HepG2 (cell line): Measurements from ENCODE around the gene INHBC. TPM values are rescaled to one million over a fixed set of nuclear protein-coding genes. Genes with fewer than 3 reads are reported as not detected.

ENCODE experiments used
- ATAC-seq: fragments of 200-7000 bp; cut with Tn5 transposase; 3 replicates; pipeline ENCODE4 v1.9.1; 2020; ENCODE audit warnings: mild to moderate bottlenecking, moderate library complexity
- BruUV-seq: library from RNA; stranded (reverse); fragments of 400-500 nt; replicated peaks from 2 replicates; lab custom pipeline; 2021; lab: Mats Ljungman, UMichigan
- CTCF ChIA-PET: fragments of 300-600 bp; formaldehyde crosslinking; extraction: SDS; loops from one replicate; lab custom pipeline; 2021; ENCODE audit warnings: low total read pairs, inconsistent platforms, low intra/inter-chr PET ratio; lab: Yijun Ruan, JAX
- POLR2A ChIA-PET: fragments of 350-600 bp; sonication (Branson Sonifier 250); formaldehyde crosslinking; loops from one replicate; lab custom pipeline; 2020; ENCODE audit warnings: antibody characterized with exemption, inconsistent platforms; lab: Yijun Ruan, JAX
- DNase-seq: peaks from one replicate; pipeline ENCODE4 v3.0.0-alpha.2; 2015; ENCODE audit warnings: low spot score
- FAIRE-seq: peaks from 3 replicates; lab custom pipeline; 2011; peaks lifted over from hg19 to GRCh38; lab: Jason Lieb, UNC
- H2AFZ ChIP-seq: one replicate; pipeline ENCODE4 v1.6.1; 2011; ENCODE audit warnings: low read length, inconsistent platforms
- H3K27ac ChIP-seq: fragments of 300-600 bp; 3 replicates; pipeline ENCODE4 v1.8.0; 2011; ENCODE audit warnings: mixed run types, mild to moderate bottlenecking, mixed read lengths, low read length, inconsistent platforms; ENCODE audit not compliant: insufficient read depth; ENCODE audit errors: extremely low read length
- H3K27me3 ChIP-seq, 2 experiments: fragments of 200-600 bp in 1 of 2; 2 replicates in 1 of 2; 3 replicates in 1 of 2; pipeline versions ENCODE4 v1.6.0 to v1.8.0; 2011; ENCODE audit warnings: low read length in 2 of 2, mild to moderate bottlenecking in 2 of 2, moderate library complexity in 2 of 2, inconsistent platforms in 1 of 2; ENCODE audit not compliant: insufficient read depth in 2 of 2, control insufficient read depth in 1 of 2
- H3K36me3 ChIP-seq, 2 experiments: fragments of 200-600 bp in 1 of 2; replicated peaks in 1 of 2; 2 replicates in 1 of 2; 3 replicates in 1 of 2; pipeline versions ENCODE4 v1.5.1 to v1.8.0; 2011; ENCODE audit warnings: low read length in 2 of 2, inconsistent platforms in 1 of 2; ENCODE audit not compliant: insufficient read depth in 2 of 2, control insufficient read depth in 1 of 2
- H3K4me1 ChIP-seq: 2 replicates; pipeline ENCODE4 v1.5.1; 2012; ENCODE audit warnings: low read length, inconsistent platforms; ENCODE audit not compliant: insufficient read depth
- H3K4me2 ChIP-seq: 2 replicates; pipeline ENCODE4 v1.6.0; 2011; ENCODE audit warnings: low read depth, low read length, inconsistent platforms
- H3K4me3 ChIP-seq, 3 experiments: fragments of 200-600 bp in 1 of 3; sonication (generic), shearing (Covaris generic) in 1 of 3; replicated peaks in 1 of 3; 2 replicates each; pipeline ENCODE4 v1.5.1; 2011 to 2016; ENCODE audit warnings: low read length in 3 of 3, inconsistent platforms in 2 of 3, low read depth in 2 of 3, mild to moderate bottlenecking in 2 of 3, control low read depth in 1 of 3, mixed read lengths in 1 of 3; ENCODE audit not compliant: insufficient read depth in 1 of 3
- H3K79me2 ChIP-seq: one replicate; pipeline ENCODE4 v1.6.1; 2011; ENCODE audit warnings: low read length, inconsistent platforms; ENCODE audit not compliant: insufficient read depth
- H3K9ac ChIP-seq: 2 replicates; pipeline ENCODE4 v1.6.0; 2011; ENCODE audit warnings: mild to moderate bottlenecking, low read depth, low read length, inconsistent platforms; ENCODE audit not compliant: insufficient read depth
- H3K9me3 ChIP-seq: 2 replicates; pipeline ENCODE4 v1.5.1; 2012; ENCODE audit warnings: mild to moderate bottlenecking, low read length
- H4K20me1 ChIP-seq: 2 replicates; pipeline ENCODE4 v1.6.0; 2011; ENCODE audit warnings: inconsistent platforms, mild to moderate bottlenecking, low read length, moderate library complexity; ENCODE audit not compliant: insufficient read depth
- ATF5 ChIP-seq: sonication (generic); formaldehyde crosslinking; IDR thresholded peaks from 2 replicates; pipeline ENCODE4 v1.4.0; 2020; ENCODE audit warnings: mild to moderate bottlenecking, low read depth, missing genetic modification reagents
- CENPX ChIP-seq: sonication (generic); formaldehyde crosslinking; IDR thresholded peaks from 2 replicates; pipeline ENCODE4 v1.9.0; 2021; ENCODE audit warnings: mild to moderate bottlenecking, missing genetic modification reagents, moderate library complexity
- HOXA5 ChIP-seq: sonication (generic); formaldehyde crosslinking; IDR thresholded peaks from 2 replicates; pipeline ENCODE4 v1.4.0; 2020; ENCODE audit warnings: missing genetic modification reagents
- ISL2 ChIP-seq: sonication (generic); formaldehyde crosslinking; IDR thresholded peaks from 2 replicates; pipeline ENCODE4 v1.5.0; 2020; ENCODE audit warnings: missing genetic modification reagents
- KLF16 ChIP-seq, 2 experiments: sonication (generic) in 1 of 2; formaldehyde crosslinking in 1 of 2; IDR thresholded peaks; 2 replicates each; pipeline versions ENCODE4 v1.6.1 to v1.8.0; 2016 to 2023; ENCODE audit warnings: missing genetic modification reagents in 2 of 2, missing compliant biosample characterization in 1 of 2
- NAIF1 ChIP-seq: sonication (generic); formaldehyde crosslinking; IDR thresholded peaks from 2 replicates; pipeline ENCODE4 v1.5.0; 2020; ENCODE audit warnings: mild to moderate bottlenecking, missing genetic modification reagents, borderline replicate concordance
- REXO4 ChIP-seq: sonication (generic); formaldehyde crosslinking; IDR thresholded peaks from 2 replicates; pipeline ENCODE4 v1.8.0; 2022; ENCODE audit warnings: missing genetic modification reagents, mild to moderate bottlenecking, borderline replicate concordance
- RFXANK ChIP-seq: IDR thresholded peaks from 2 replicates; pipeline ENCODE4 v1.6.1; 2016
- ZNF570 ChIP-seq: sonication (generic); formaldehyde crosslinking; IDR thresholded peaks from 2 replicates; pipeline ENCODE4 v1.4.0; 2020; ENCODE audit warnings: mild to moderate bottlenecking, missing genetic modification reagents, borderline replicate concordance
- ZNF781 ChIP-seq: sonication (generic); formaldehyde crosslinking; IDR thresholded peaks from 2 replicates; pipeline ENCODE4 v1.5.1; 2020; ENCODE audit warnings: borderline replicate concordance, mild to moderate bottlenecking, missing genetic modification reagents; ENCODE audit errors: not compliant biosample characterization
- ZSCAN9 ChIP-seq: IDR thresholded peaks from 2 replicates; pipeline ENCODE4 v1.6.1; 2016; ENCODE audit warnings: borderline replicate concordance
- WGBS: methylation state at CpG from one replicate; pipeline ENCODE4 v1.1.6; 2017; ENCODE audit warnings: low lambda C conversion rate; 5-methylcytosine and 5-hydroxymethylcytosine counted together
- in situ Hi-C: cut with HindIII; loops from 2 replicates; pipeline ENCODE4 v1.10.0; 2017; ENCODE audit warnings: low pct_unique_long_range_greater_than_20kb; ENCODE audit not compliant: extremely low pct_ligation_motif_present
- intact Hi-C: fragments of 100-400 bp; cut with micrococcal nuclease; formaldehyde crosslinking; loops from one replicate; pipeline ENCODE4 v1.10.0; 2022; ENCODE audit not compliant: unreplicated experiment
- polyA plus RNA-seq, 8 experiments: library from polyadenylated mRNA; depleted of rRNA in 3 of 8; stranded (reverse) in 7 of 8; unstranded in 1 of 8; fragments of >200 nt; fragmentation: Illumina TruSeq in 4 of 8; extraction: Trizol in 4 of 8; gene quantifications; 2 replicates each; pipeline versions ENCODE4 v1.2.1 to v1.2.3, GENCODE V29; 2011 to 2016; ENCODE audit warnings: low read depth in 4 of 8, missing spikeins in 1 of 8, mixed read lengths in 1 of 8; ENCODE audit not compliant: insufficient read depth in 1 of 8
- total RNA-seq, 5 experiments: library from RNA; depleted of rRNA; stranded (reverse); fragments of >200 nt; fragmentation: Illumina TruSeq; extraction: Trizol; gene quantifications; 2 replicates each; pipeline ENCODE4 v1.2.3, GENCODE V29; 2016; ENCODE audit warnings: low read depth in 1 of 5
- TF ChIP-seq, protein P1 (sequence below): sonication (generic); formaldehyde crosslinking; IDR thresholded peaks from 2 replicates; pipeline ENCODE4 v1.5.0; 2020; ENCODE audit warnings: missing genetic modification reagents
- TF ChIP-seq, protein P2 (sequence below): sonication (generic); formaldehyde crosslinking; IDR thresholded peaks from 2 replicates; pipeline ENCODE4 v1.5.0; 2020; ENCODE audit warnings: missing genetic modification reagents
- TF ChIP-seq, protein P3 (sequence below): sonication (generic); formaldehyde crosslinking; IDR thresholded peaks from 2 replicates; pipeline ENCODE4 v1.4.0; 2020; ENCODE audit warnings: missing genetic modification reagents
- TF ChIP-seq, protein P4 (sequence below): sonication (generic); formaldehyde crosslinking; IDR thresholded peaks from 2 replicates; pipeline ENCODE4 v1.5.1; 2020; ENCODE audit warnings: mild to moderate bottlenecking, moderate library complexity, missing genetic modification reagents

Gene INHBC
- total and polyA plus RNA-seq, 2 of the 13 experiments (the other 11 are each of a cell fraction or from before 2014, with no cell fraction given) = 1.8 to 13.8 TPM

DNA sequence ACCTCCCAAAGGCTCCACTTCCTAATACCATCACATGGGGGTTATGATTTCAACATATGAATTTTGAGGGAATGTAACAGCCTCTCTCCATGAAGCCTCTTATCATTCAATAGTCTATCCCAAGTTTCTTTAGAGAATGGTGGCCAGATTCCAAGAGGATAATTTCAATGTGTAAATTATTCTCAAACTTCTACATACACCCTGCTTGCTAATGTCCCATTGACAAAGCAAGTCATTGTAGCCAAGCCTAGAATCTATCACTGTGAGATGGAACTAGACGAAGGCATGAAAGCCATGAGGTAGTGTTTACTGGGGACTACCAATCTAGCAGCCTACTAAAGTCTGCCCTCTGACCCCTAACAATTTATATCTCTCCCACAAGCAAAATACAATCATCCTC lies 3.8 kb downstream of the INHBC start:
- Histone ChIP-seq H3K4me3 (no peak overlapping the region), H3K9ac (no peak overlapping the region), H3K27ac (no peak overlapping the region), H3K9me3 (no peaks in the 10 kb centered on the region), H3K27me3 (no peaks in the 10 kb centered on the region), H4K20me1 (no peaks in the 10 kb centered on the region), H2AFZ (no peak overlapping the region), H3K4me2 (no peak overlapping the region), H3K36me3 (no peaks in the 10 kb centered on the region), H3K79me2 (no peaks in the 10 kb centered on the region), H3K4me1 (peaks cover 27% of the 10 kb centered on the region)
- no TSS peak for BruUV-seq
- CTCF ChIA-PET = no interaction called here
- 80% methylated on average over 1 of the region's 1 CpG for WGBS
- in situ Hi-C loops (no loop called here), intact Hi-C loops (no loop called here)
- DNase-seq (no peak), ATAC-seq (no peak), FAIRE-seq (no peak)
- TF ChIP-seq KLF16 (CRISPR knock-in tag; IDR thresholded peaks at IDR 0.05) = no peak
- TF ChIP-seq, protein P1, sequence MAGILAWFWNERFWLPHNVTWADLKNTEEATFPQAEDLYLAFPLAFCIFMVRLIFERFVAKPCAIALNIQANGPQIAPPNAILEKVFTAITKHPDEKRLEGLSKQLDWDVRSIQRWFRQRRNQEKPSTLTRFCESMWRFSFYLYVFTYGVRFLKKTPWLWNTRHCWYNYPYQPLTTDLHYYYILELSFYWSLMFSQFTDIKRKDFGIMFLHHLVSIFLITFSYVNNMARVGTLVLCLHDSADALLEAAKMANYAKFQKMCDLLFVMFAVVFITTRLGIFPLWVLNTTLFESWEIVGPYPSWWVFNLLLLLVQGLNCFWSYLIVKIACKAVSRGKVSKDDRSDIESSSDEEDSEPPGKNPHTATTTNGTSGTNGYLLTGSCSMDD (CRISPR knock-in tag) = no peak
- no peak for TF ChIP-seq CENPX (CRISPR knock-in tag)
- TF ChIP-seq, protein P2, sequence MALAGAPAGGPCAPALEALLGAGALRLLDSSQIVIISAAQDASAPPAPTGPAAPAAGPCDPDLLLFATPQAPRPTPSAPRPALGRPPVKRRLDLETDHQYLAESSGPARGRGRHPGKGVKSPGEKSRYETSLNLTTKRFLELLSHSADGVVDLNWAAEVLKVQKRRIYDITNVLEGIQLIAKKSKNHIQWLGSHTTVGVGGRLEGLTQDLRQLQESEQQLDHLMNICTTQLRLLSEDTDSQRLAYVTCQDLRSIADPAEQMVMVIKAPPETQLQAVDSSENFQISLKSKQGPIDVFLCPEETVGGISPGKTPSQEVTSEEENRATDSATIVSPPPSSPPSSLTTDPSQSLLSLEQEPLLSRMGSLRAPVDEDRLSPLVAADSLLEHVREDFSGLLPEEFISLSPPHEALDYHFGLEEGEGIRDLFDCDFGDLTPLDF (CRISPR knock-in tag) = no peak
- TF ChIP-seq ISL2 = no peak
- TF ChIP-seq ZNF781 (CRISPR knock-in tag) = no peak
- no peak for TF ChIP-seq NAIF1 (CRISPR knock-in tag)
- no peak for TF ChIP-seq ATF5 (CRISPR knock-in tag)
- TF ChIP-seq, protein P3, sequence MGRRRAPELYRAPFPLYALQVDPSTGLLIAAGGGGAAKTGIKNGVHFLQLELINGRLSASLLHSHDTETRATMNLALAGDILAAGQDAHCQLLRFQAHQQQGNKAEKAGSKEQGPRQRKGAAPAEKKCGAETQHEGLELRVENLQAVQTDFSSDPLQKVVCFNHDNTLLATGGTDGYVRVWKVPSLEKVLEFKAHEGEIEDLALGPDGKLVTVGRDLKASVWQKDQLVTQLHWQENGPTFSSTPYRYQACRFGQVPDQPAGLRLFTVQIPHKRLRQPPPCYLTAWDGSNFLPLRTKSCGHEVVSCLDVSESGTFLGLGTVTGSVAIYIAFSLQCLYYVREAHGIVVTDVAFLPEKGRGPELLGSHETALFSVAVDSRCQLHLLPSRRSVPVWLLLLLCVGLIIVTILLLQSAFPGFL (CRISPR knock-in tag) = no peak
- no peak for TF ChIP-seq HOXA5 (CRISPR knock-in tag)
- no peak for TF ChIP-seq ZSCAN9
- TF ChIP-seq, protein P4, sequence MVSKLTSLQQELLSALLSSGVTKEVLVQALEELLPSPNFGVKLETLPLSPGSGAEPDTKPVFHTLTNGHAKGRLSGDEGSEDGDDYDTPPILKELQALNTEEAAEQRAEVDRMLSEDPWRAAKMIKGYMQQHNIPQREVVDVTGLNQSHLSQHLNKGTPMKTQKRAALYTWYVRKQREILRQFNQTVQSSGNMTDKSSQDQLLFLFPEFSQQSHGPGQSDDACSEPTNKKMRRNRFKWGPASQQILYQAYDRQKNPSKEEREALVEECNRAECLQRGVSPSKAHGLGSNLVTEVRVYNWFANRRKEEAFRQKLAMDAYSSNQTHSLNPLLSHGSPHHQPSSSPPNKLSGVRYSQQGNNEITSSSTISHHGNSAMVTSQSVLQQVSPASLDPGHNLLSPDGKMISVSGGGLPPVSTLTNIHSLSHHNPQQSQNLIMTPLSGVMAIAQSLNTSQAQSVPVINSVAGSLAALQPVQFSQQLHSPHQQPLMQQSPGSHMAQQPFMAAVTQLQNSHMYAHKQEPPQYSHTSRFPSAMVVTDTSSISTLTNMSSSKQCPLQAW = no peak
- no peak for TF ChIP-seq ZNF570 (CRISPR knock-in tag)
- no peak for TF ChIP-seq RFXANK (CRISPR knock-in tag)
- no peak for TF ChIP-seq REXO4 (CRISPR knock-in tag)
- POLR2A ChIA-PET = no interaction called here
